GM20431 (cell line): Measurements from ENCODE around the gene TRAPPC8.
"Not testable (repeated sequence)": the region's sequence is repeated elsewhere in the genome, so short reads cannot be mapped to it uniquely, and the experiment has no call there.

Experiments
- in situ Hi-C: fragments of 300-500 bp; cut with MseI, MboI; formaldehyde crosslinking; loops from one replicate; pipeline ENCODE4 v1.15.0; 2020; ENCODE audit warnings: low sequenced_read_pairs; ENCODE audit not compliant: unreplicated experiment

Gene TRAPPC8

DNA sequence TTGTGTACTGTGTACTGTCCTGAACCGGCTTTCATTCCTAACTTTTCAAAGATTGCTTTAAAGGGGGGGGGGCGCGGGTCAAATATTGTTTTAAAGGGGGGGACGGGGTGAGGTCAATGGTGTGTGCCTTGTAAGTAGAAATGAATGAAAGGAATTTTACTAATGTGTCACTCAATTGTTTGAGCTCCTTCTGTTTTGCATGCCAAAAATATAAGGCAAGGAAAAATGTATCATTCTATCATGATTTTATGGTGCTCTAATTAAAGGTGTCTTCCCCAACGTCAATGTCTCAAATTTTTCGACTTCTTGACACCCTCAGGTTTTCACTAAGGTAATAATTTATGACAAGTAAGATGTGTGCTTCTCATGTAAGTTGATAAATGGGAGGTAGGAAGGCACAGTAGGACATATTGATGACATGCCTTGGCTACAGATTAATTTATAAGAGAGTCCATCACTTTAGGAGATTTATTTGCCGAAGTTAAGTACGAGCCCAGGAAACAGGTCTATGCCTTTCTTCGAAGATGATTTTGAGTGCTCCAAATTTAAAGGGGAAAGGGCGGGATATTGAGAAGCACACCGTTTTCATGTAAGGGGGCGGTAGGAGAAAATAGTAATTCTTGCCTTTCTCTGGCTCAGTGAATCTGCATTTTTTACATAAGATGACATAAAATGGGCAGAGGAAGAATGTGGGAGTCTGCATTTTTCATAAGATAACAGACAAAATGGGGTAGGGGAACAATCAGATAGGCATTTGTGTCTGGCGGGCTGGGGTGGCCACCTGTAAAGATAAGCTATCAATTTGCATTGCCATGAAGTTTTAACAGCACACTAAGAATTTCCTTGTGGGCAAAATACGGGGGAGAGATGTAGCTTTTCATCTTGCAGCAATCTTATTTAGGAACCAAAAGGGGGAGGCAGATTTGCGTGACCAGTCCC, 1.2 kb upstream of the TRAPPC8 start:
- in situ Hi-C loops = no loop called here

DNA sequence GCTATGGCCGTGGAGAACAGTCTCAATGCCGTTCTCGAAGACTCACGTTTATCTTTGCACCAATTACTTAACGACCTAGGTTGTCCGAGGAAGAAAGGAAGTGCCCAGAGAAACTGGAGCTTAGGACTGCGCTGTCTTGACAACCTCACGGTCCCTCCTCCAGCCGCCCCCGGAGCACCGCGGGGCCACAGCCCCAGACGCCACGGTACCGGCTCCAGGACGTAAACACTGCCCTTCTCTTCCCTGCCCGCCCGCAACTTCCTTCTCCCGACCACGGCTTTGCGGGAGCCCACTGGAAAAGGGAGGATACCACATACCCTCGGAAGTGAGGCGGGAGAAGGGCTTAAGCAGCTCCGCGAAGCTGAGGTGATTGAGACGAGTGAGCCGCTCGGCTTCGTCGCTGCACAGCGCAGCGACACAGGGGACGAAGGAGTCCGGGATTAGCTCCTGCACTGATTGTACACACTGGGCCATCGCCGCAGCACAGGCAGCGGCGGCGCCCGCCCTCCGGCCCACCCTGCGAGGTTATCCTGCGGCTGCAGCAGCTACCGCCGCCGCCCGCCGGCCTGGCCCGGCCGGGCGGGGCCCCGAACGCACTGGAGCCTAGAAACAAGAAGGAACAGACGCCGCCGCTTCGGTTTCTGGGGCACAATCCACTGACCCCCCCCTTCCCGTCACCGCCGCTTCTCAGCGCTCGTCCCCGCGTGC, 483 bp downstream of the TRAPPC8 start:
- in situ Hi-C loops = no loop called here

DNA sequence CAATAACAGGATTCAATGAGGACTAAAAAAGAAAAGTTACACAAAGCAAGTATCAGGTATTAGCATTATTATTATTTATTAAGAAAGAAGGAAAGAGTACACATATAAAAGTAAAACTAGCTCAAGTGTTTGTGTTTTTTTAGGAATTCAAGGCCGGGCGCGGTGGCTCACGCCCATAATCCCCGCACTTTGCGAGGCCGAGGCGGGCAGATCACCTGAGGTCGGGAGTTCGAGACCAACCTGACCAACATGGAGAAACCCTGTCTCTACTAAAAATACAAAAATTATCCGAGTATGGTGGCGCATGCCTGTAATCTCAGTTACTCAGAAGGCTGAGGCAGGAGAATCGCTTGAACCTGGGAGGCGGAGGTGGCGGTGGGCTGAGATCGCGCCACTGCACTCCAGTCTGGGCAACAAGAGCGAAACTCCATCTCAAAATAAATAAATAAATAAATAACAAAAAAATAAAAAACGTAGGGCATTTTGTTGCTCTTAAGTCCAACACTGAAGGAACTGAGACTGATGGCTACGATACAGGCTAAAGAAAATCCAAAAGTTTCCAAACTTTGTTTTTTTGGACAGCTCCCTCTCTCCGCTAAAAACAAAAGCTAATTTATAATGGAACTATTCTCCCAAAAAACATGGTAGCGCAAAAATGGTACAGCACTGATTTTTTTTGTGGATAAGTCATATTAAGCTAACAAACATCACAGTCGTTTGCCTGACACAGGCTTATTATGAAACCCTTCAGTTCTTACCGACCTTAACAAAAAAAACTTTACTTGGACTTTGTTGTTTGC, 1.7 kb downstream of the TRAPPC8 start:
- in situ Hi-C loops = no loop called here

DNA sequence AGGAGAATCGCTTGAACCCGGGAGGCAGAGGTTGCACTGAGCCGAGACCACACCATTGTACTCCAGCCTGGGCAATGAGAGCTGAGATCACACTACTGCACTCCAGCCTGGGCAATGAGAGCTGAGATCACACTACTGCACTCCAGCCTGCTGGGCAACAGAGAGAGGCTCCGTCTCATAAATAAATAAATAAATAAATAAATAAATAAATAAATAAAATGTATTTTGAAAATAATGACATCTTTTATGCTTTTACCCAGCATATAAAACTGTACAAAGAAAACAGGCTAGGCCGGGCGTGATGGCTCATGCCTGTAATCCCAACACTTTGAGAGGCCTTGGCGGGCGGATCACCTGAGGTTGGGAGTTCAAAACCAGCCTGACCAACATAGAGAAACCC, 8.2 kb downstream of the TRAPPC8 start:
- in situ Hi-C loops = not testable (repeated sequence)

DNA sequence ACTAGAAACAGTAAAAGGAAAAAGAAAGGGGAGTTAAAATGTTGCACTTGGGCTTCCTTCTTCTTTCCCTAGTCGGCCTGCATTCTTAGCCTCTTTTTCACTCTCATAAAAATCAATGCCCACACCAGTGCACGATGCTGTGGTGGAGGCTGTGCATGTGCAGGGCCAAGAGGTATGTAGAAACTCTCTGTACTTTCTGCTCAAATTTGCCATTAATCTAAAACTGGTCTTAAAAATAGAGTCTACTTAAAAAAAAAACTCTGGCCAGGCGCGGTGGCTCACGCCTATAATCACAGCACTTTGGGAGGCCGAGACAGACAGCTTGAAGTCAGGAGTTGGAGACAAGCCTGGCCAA, 11.1 kb downstream of the TRAPPC8 start:
- in situ Hi-C loops = no loop called here

DNA sequence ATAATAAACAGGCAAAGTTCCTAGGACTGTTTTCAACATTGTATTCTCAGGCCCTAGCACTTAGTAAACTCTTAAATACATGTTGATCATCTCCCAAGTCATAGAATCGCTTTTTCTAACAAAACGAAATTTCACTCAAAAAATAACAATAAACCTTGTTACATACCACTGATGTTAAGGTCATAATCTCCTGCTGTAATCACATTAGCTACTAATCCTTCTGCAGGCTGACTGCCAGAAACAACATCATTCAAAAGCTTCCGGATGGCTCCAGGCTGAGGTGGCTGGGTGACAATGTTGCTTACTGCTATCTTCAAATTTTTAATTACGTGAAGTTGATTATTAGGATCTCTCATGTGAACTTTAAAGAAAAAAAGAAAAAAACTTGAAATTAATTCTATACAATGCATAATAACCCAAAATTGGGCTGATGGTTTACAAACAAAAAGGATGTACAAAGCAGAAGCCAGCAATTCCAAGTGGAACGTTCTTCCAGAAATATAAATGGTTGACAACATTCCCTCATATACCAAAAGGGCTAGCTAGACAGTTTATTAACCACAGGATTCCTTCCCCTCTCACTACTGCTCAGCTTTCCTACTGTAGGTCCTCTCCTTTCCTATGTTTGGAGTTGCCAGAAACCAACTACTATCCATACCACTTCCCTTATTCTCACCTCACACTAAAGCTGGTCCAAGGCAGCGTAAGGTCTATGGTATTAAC, 11.6 kb downstream of the TRAPPC8 start:
- in situ Hi-C loops = no loop called here

DNA sequence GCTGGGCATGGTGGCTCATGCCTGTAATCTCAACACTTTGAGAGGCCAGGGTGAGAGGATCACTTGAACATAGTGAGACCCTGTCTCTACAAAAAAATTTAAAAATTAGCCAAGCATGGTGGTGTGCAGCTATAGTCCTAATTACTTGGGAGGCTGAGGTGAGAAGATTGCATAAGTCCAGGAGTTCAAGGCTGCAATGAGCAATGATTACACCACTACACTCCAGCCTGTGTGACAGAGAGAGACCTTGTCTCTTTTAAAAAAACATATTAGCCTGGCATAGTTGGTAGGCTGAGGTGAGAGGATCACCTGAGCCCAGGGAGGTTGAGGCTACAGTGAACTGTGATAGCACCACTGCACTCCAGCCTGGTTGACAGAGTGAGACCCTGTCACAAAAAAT, 13.7 kb downstream of the TRAPPC8 start:
- in situ Hi-C loops = no loop called here

DNA sequence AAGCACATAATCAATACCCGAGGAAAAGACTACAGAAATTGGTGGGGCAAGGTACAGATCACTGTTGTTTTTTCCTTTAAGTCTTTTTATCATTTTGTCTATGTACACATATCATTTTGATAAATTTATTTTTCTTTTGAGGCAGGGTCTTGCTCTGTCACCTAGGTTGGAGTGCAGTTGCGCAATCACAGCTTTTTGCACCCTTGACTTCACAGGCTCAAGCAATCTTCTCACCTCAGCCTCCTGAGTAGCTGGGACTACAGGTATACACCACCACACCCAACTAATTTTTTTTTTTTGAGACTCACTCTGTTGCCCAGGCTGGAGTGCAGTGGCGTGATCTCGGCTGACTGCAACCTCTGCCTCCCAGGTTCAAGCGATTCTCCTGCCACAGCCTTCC, 15.9 kb downstream of the TRAPPC8 start:
- in situ Hi-C loops = not testable (repeated sequence)

DNA sequence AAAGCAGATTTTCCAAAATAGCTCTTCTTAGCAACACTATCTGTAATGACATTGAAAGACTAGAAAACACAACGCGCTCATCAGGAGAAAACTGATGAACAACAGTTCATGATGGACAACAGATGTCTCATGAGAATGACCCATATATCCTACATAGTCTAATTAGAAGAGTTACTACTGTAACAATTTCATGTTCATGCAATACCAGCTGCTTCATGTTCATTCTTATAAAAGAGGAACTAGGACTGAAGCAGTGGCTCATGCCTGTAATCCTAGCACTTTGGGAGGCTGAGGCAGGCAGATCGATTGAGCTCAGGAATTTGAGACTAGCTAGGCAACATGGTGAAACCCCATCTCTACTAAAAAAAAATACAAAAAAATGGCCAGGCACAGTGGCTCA, 22.7 kb downstream of the TRAPPC8 start:
- in situ Hi-C loops = no loop called here

DNA sequence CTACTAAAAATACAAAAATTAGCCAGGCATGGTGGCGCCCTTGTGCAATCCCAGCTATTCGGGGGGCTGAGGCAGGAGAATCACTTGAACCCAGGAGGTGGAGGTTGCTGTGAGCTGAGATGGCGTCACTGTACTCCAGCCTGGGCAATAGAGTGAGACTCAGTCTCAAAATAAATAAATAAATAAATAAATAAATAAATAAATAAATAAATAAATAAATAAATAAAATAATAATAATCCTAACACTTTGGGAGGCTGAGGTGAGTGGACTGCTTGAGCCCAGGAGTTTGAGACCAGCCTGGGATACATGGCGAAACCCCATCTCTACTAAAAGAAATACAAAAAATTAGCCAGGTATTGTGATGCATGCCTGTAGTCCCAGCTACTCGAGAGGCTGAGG, 23.6 kb downstream of the TRAPPC8 start:
- in situ Hi-C loops = not testable (repeated sequence)

DNA sequence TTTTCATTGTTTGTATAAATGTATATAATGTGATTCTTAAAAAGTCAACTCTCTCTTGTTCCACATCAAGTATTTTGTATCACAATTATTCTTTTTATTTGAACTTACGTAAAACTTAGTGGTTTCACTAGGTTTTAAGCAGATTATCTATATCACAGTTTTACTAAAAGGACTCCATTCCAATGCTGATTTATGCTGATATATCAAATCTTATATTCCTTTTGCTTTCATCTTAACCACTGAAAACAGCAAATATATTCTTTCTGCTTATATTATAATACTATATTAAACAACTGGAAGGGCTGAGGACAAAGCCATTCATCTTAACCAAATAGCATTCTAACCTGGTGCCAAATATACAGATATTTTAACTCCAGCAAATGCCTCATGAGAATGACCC, 24.2 kb downstream of the TRAPPC8 start:
- in situ Hi-C loops = no loop called here

DNA sequence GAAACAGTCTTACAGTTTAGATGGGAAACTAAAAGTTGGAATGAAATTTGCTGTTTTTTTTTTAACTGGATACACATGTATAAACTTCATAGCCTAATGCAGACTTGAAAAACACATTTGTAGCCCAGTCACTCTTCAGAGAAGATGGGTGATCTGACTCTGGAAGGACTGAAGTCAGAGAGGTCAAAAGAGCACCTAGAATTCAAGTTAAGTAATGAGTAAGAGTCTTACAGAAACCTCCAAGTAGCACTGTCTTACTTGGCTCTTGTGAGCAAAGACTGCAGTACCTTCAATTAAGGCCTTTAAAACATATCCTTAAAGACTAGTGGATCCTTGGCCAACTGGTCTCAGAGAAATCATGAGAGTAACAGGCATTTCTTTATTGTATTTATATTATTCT, 41.9 kb downstream of the TRAPPC8 start:
- in situ Hi-C loops = no loop called here

DNA sequence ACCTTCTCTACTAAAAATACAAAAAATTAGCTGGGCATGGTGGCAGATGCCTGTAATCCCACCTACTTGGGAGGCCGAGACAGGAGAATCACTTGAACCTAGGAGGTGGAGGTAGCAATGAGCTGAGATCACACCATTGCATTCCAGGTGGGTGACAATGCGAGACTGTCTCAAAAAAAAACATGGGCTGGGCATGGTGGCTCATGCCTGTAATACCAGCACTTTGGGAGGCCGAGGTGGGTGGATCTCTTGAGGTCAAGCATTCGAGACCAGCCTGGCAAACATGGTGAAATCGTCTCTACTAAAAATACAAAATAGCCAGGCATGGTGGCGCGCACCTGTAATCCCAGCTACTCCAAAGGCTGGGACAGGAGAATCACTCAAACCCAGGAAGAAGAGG, 43.2 kb downstream of the TRAPPC8 start:
- in situ Hi-C loops = not testable (repeated sequence)

DNA sequence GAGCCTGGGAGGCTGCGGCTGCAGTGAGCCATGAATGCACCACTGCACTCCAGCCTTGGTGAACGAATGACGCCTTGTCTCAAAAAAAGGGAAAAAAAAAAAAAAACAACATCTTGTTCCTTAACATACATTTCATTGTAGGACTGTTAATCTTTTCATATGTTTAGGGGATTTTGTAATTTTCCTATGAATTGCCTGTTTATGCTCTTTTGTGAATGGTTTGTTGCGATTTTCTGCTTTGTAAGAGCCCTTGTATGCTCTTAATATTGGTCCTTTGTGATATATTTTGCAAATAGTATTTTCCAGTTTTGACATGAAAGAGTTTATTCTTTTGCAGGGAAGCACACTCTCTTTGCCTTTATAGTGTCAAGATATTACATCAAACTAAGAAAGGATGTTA, 50.0 kb downstream of the TRAPPC8 start:
- in situ Hi-C loops = no loop called here

DNA sequence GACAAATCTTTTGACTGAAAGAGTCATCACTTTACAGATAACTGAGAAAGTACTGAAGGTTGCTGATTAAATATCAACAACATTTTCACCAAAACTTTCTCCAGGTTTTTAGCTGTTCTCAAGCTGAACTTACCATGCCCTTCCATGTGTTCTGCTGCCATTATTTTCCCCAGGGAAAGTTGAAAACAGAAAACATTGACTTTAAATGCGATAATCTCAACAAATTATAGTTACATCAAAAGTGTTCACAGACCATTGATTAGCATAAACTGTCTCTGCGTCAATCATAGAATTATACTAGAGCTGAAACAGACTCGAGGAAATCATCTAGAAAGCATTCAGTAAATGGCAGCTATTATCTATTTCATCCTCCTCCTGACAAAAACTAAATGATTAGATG, 51.4 kb downstream of the TRAPPC8 start:
- in situ Hi-C loops = no loop called here

DNA sequence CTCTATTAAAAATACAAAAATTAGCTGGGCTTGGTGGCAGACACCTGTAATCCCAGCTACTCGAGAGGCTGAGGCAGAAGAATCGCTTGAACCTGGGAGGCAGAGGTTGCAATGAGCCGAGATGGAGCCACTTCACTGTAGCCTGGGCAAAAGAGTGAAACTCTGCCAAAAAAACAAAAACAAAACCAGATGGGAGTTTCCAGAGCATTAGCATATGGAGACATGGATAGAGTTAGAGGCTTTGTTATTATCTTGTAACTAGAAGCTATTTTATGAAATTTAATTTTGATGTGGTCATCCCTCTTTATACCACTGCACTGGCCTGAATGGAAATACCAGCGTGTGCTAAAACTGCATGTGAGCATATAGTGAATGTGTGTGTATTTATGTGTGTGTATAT, 58.9 kb downstream of the TRAPPC8 start:
- in situ Hi-C loops = no loop called here

DNA sequence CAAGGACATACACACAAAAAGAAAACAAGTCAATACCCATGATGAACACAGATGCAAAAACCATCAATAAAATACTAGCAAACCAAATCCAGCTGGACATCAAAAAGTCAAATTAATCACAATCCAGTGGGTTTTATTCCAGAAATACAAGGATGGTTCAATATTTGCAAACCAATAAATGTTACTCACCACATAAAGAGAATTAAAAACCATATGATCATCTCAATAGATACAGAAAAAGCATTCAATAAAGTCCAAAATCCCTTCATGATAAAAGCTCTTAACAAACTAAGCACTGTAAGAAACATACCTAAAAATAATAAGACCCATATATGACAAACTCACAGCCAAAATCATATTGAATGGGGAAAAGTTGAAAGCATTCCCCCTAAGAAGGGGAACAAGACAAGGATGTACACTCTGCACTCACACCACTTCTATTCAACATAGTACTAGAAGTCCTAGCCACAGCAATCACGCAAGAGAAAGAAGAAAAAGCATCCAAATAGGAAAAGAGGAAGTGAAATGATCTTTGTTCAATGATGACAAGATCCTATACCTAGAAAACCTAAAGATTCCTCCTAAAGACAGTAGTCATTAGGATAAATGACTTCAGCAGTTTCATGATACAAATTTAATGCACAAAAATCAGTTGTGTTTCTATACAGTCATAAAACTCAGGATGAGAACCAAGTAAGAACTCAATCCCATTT, 62.6 kb downstream of the TRAPPC8 start:
- in situ Hi-C loops = no loop called here

DNA sequence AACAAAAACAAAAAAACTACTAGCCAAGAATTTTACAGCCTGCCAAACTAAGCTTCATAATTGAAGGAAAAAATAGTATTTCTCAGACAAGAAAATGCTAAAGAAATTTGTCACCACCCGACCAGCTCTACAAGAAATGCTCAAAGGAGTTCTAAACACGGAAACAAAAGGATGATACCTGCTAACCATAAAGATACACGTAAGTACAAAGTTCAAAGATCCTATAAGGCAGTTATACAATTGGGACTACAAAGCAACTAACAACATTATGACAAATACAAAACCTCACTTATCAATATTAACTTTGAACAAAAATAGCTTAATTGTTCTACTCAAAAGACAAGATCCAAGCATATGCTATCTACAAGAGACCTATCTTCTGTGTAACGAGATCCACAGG, 64.6 kb downstream of the TRAPPC8 start:
- in situ Hi-C loops = no loop called here

DNA sequence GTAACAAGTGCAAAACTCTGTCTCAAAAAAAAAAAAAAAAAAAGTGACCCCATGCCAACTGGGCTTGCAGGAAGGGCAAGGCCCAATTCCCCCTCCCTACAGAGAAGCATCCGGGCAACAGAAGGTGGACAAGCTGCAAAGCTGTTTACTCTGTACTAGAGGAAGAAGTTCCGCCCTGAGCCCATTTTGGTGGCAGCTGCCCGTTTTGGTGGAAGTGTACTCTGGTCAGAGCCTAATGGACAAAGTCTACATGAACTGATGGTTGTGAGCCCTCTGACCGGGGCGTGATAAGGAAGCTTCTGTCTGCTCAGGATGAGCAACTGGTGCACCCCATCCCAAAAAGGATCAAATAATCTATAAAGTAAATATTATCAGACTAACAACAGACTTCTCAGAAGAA, 65.0 kb downstream of the TRAPPC8 start:
- in situ Hi-C loops = no loop called here

DNA sequence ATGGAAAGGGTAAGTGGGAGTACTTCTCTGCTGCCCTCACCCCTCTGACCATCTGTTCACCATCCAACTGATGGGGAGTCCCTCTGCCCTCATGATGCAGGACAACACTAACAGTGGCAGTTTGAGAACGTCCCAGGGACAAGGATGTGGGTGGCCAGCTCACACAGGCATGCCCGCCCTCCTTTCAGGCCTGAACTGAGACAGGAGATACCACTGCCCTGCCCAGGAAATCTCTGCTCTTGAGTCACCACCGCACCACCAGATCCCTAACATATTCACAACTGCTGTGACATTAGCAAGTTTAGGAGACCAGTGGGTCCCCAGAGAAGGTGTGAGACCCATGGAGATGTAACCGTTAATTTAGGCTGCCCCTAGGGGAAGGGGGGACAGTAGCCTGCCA, 66.2 kb downstream of the TRAPPC8 start:
- in situ Hi-C loops = no loop called here
